GM12878 (cell line): Measurements from ENCODE around the gene CAMKMT. TPM values are rescaled to one million over a fixed set of nuclear protein-coding genes. Genes with fewer than 3 reads are reported as not detected.

Source experiments
- ATAC-seq: fragments of 200-7000 bp; cut with Tn5 transposase; 3 replicates; pipeline ENCODE4 v1.9.1; 2020; ENCODE audit warnings: mild to moderate bottlenecking, moderate library complexity
- BruUV-seq: library from RNA; stranded (reverse); fragments of 400-500 nt; replicated peaks from 2 replicates; lab custom pipeline; 2021; lab: Mats Ljungman, UMichigan
- CTCF ChIA-PET: fragments of 300-600 bp; sonication (Branson Sonifier 250); formaldehyde crosslinking; extraction: SDS; loops from one replicate; lab custom pipeline; 2021; ENCODE audit warnings: inconsistent platforms; lab: Yijun Ruan, JAX
- POLR2A ChIA-PET: fragments of 350-600 bp; formaldehyde crosslinking; extraction: SDS; loops from one replicate; lab custom pipeline; 2021; ENCODE audit warnings: inconsistent platforms; lab: Charles Lee
- RAD21 ChIA-PET: fragments of 300-600 bp; sonication (Branson Sonifier 250); formaldehyde crosslinking; loops from one replicate; lab custom pipeline; 2023; ENCODE audit warnings: antibody characterized with exemption; ENCODE audit not compliant: unreplicated experiment; lab: Charles Lee
- SMC1A ChIA-PET: fragments of 300-600 bp; sonication (Branson Sonifier 250); formaldehyde crosslinking; loops from one replicate; lab custom pipeline; 2023; ENCODE audit not compliant: unreplicated experiment, uncharacterized antibody; lab: Charles Lee
- DNase-seq: peaks from one replicate; pipeline ENCODE4 v3.0.0-alpha.2; 2011; ENCODE audit warnings: low read depth, low spot score
- FAIRE-seq: peaks from 3 replicates; lab custom pipeline; 2011; peaks lifted over from hg19 to GRCh38; lab: Jason Lieb, UNC
- H2AFZ ChIP-seq: 2 replicates; pipeline ENCODE4 v1.6.0; 2011; ENCODE audit warnings: low read depth, low read length, control low read depth; ENCODE audit not compliant: control insufficient read depth
- H3K27ac ChIP-seq: 2 replicates; pipeline ENCODE4 v1.5.1; 2011; ENCODE audit warnings: control low read depth; ENCODE audit not compliant: control insufficient read depth, insufficient read depth
- H3K27me3 ChIP-seq, 2 experiments: replicated peaks in 1 of 2; 2 replicates each; pipeline versions ENCODE4 v1.6.0 to v1.6.1; 2011; ENCODE audit warnings: low read length in 1 of 2; ENCODE audit not compliant: control insufficient read depth in 2 of 2, insufficient read depth in 2 of 2
- H3K36me3 ChIP-seq, 2 experiments: 2 replicates each; pipeline ENCODE4 v1.5.1; 2011; ENCODE audit warnings: low read length in 1 of 2; ENCODE audit not compliant: control insufficient read depth in 2 of 2, insufficient read depth in 2 of 2
- H3K4me1 ChIP-seq: 2 replicates; pipeline ENCODE4 v1.6.1; 2011; ENCODE audit warnings: mild to moderate bottlenecking, low read length, moderate library complexity, mixed read lengths; ENCODE audit not compliant: control insufficient read depth, insufficient read depth
- H3K4me2 ChIP-seq: 2 replicates; pipeline ENCODE4 v1.6.0; 2011; ENCODE audit warnings: control low read depth; ENCODE audit not compliant: control insufficient read depth, insufficient read depth
- H3K4me3 ChIP-seq: fragments of 200-600 bp; sonication (generic); 2 replicates; pipeline ENCODE4 v1.5.1; 2016
- H3K79me2 ChIP-seq: 2 replicates; pipeline ENCODE4 v1.6.0; 2011; ENCODE audit warnings: low read length; ENCODE audit not compliant: control insufficient read depth, insufficient read depth
- H3K9ac ChIP-seq: 2 replicates; pipeline ENCODE4 v1.8.0; 2011; ENCODE audit warnings: low read length, control low read depth, mixed read lengths; ENCODE audit not compliant: control insufficient read depth, insufficient read depth
- H3K9me3 ChIP-seq: replicated peaks from 3 replicates; pipeline ENCODE4 v1.5.1; 2011; ENCODE audit warnings: mild to moderate bottlenecking, low read length; ENCODE audit not compliant: control insufficient read depth, insufficient read depth
- H4K20me1 ChIP-seq: 2 replicates; pipeline ENCODE4 v1.6.0; 2011; ENCODE audit not compliant: control insufficient read depth, insufficient read depth
- BCL3 ChIP-seq: IDR thresholded peaks from 2 replicates; pipeline ENCODE4 v1.6.1; 2011; ENCODE audit warnings: borderline replicate concordance, low read depth, mild to moderate bottlenecking, moderate library complexity, low read length; ENCODE audit not compliant: insufficient read depth, poor library complexity, severe bottlenecking
- CEBPB ChIP-seq, 2 experiments: fragments of 150-350 bp in 1 of 2; IDR thresholded peaks; 2 replicates each; pipeline ENCODE4 v1.6.1; 2012 to 2014; ENCODE audit warnings: low read depth in 2 of 2, low read length in 2 of 2, borderline replicate concordance in 1 of 2, inconsistent platforms in 1 of 2
- CREM ChIP-seq: IDR thresholded peaks from 2 replicates; pipeline ENCODE4 v1.6.1; 2014; ENCODE audit warnings: antibody characterized with exemption, low read depth
- EP300 ChIP-seq, 2 experiments: fragments of 150-350 bp in 1 of 2; IDR thresholded peaks; 2 replicates each; pipeline ENCODE4 v1.6.1; 2011 to 2012; ENCODE audit warnings: low read depth in 2 of 2, low read length in 2 of 2, borderline replicate concordance in 1 of 2, improper control_type of control experiment in 1 of 2, inconsistent platforms in 1 of 2; ENCODE audit not compliant: control insufficient read depth in 1 of 2
- FOXM1 ChIP-seq: IDR thresholded peaks from 2 replicates; pipeline ENCODE4 v1.6.1; 2012; ENCODE audit warnings: low read depth, mild to moderate bottlenecking, inconsistent platforms, low read length, moderate library complexity
- IKZF1 ChIP-seq: fragments of 450-650 bp; conservative IDR thresholded peaks from 2 replicates; pipeline ENCODE4 v1.6.1; 2017; ENCODE audit warnings: antibody characterized with exemption, mild to moderate bottlenecking
- IKZF2 ChIP-seq, 2 experiments: fragments of 450-650 bp; IDR thresholded peaks; 2 replicates each; pipeline ENCODE4 v1.6.1; 2017; ENCODE audit warnings: mild to moderate bottlenecking in 2 of 2, moderate library complexity in 2 of 2
- JUNB ChIP-seq: IDR thresholded peaks from 2 replicates; pipeline ENCODE4 v1.6.1; 2016; ENCODE audit warnings: antibody characterized with exemption, mild to moderate bottlenecking
- MEF2A ChIP-seq: IDR thresholded peaks from 2 replicates; pipeline ENCODE4 v1.6.1; 2011; ENCODE audit warnings: low read depth, mild to moderate bottlenecking, low read length, moderate library complexity; ENCODE audit not compliant: insufficient read depth
- NFYB ChIP-seq: IDR thresholded peaks from 2 replicates; pipeline ENCODE4 v1.6.1; 2011; ENCODE audit warnings: low read depth, mild to moderate bottlenecking, low read length, improper control_type of control experiment, moderate library complexity; ENCODE audit not compliant: insufficient read depth
- NR2C2 ChIP-seq: IDR thresholded peaks from 2 replicates; pipeline ENCODE4 v1.6.1; 2011; ENCODE audit warnings: borderline replicate concordance, low read depth; ENCODE audit not compliant: control insufficient read depth, insufficient read length
- NRF1 ChIP-seq: conservative IDR thresholded peaks from 2 replicates; pipeline ENCODE4 v1.6.1; 2011; ENCODE audit warnings: mild to moderate bottlenecking, low read depth, low read length, improper control_type of control experiment
- RAD51 ChIP-seq: fragments of 450-650 bp; IDR thresholded peaks from 2 replicates; pipeline ENCODE4 v1.6.1; 2016; ENCODE audit warnings: moderate library complexity, mild to moderate bottlenecking, inconsistent platforms
- SMARCA5 ChIP-seq: fragments of 450-650 bp; IDR thresholded peaks from 2 replicates; pipeline ENCODE4 v1.6.1; 2017; ENCODE audit warnings: mild to moderate bottlenecking
- SREBF2 ChIP-seq: IDR thresholded peaks from 2 replicates; pipeline ENCODE4 v1.6.1; 2012; ENCODE audit warnings: mild to moderate bottlenecking, low read length
- ZSCAN29 ChIP-seq: fragments of 450-650 bp; IDR thresholded peaks from 2 replicates; pipeline ENCODE4 v1.6.1; 2017; ENCODE audit warnings: mild to moderate bottlenecking, moderate library complexity
- WGBS: methylation state at CpG from one replicate; pipeline ENCODE4 v1.1.6; 2016; ENCODE audit warnings: low lambda C conversion rate; ENCODE audit not compliant: insufficient replicate concordance, insufficient coverage; ENCODE audit errors: missing lambda C conversion rate; 5-methylcytosine and 5-hydroxymethylcytosine counted together
- in situ Hi-C: fragments of 300-500 bp; cut with MboI; formaldehyde crosslinking; loops from 9 replicates; pipeline ENCODE4 v1.14.3; 2018; ENCODE audit warnings: mixed read lengths
- intact Hi-C: fragments of 100-400 bp; cut with micrococcal nuclease; formaldehyde crosslinking; loops from one replicate; pipeline ENCODE4 v1.14.2; 2022; ENCODE audit not compliant: unreplicated experiment
- polyA plus RNA-seq, 11 experiments: library from polyadenylated mRNA; depleted of rRNA in 4 of 11; unstranded in 6 of 11; stranded (reverse) in 5 of 11; fragments of >200 nt; fragmentation: Nextera tagmentation in 4 of 11; fragmentation: Illumina TruSeq in 1 of 11; extraction: Ambion mirVana in 4 of 11; extraction: Trizol in 1 of 11; gene quantifications; 1 replicate in 1 of 11; 2 replicates in 10 of 11; pipeline versions ENCODE4 v1.2.1 to v1.2.3, GENCODE V29; 2011 to 2016; ENCODE audit warnings: inconsistent platforms in 2 of 11, missing spikeins in 2 of 11, low read depth in 1 of 11
- total RNA-seq, 4 experiments: library from RNA; depleted of rRNA in 3 of 4; stranded (reverse); fragments of >200 nt in 3 of 4; fragmentation: Illumina TruSeq in 1 of 4; extraction: Trizol in 1 of 4; gene quantifications; 2 replicates each; pipeline versions ENCODE4 v1.2.1 to v1.2.3, GENCODE V29; 2013 to 2021
- TF ChIP-seq, protein P1 (sequence below): IDR thresholded peaks from 2 replicates; pipeline ENCODE4 v1.6.1; 2011; ENCODE audit warnings: low read depth, low read length, improper control_type of control experiment, borderline replicate concordance
- TF ChIP-seq, protein P2 (sequence below): IDR thresholded peaks from 2 replicates; pipeline ENCODE4 v1.6.1; 2012; ENCODE audit warnings: low read length, inconsistent platforms

The CAMKMT gene
- total and polyA plus RNA-seq, 10 of the 15 experiments (the other 5 are each of a cell fraction or from before 2014, with no cell fraction given), result 2.7 to 16.0 (median 11.8) TPM

DNA sequence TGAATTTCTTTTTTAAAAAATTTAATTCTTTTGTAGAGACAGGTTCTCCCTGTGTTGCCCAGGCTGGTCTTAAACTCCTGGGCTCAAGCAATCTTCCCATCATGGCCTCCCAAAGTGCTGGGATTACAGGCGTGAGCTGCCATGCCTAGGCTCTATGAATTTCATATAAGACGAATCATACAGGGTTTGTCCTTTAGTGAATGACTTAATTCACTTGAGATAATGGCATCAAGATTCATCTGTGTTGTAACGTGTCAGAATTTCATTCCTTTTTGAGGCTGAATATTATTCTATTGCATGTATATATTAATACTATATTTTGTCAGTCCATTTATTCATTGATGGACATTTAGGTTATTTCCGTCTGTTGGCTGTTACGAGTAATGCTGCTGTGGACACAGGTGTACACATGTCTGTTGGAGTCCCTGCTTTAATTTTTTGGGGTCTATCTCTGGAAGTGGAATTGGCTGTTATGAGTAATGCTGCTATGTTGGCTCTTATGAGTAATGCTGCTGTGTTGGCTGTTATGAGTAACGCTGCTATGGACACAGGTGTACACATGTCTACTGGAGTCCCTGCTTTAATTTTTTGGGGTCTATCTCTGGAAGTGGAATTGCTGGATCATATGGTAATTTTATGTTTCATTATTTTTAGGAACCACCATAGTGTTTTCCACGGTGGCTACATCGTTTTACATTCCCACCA lies 210.6 kb downstream of the CAMKMT start:
- ChIA-PET POLR2A (interaction anchor here (0.6 kb wide), 1 partner anchor 1532 kb away, joined by 3 read pairs; no protein-coding TSS in a partner anchor), SMC1A (interaction anchor here (4.8 kb wide), 1 partner anchor 13 kb away, joined by 25 read pairs; no protein-coding TSS in a partner anchor), RAD21 (no interaction called here), CTCF (interaction anchor here (2.2 kb wide), 1 partner anchor 11 kb away, joined by 16 read pairs; no protein-coding TSS in a partner anchor)
- H3K4me2 ChIP-seq, result no peak overlapping the region
- 83% methylated on average over 8 of the region's 8 CpGs for WGBS
- DNase-seq, result no peak
- H3K27ac ChIP-seq, result no peak overlapping the region
- H3K9ac ChIP-seq, result no peak overlapping the region
- peaks cover 5% of the 10 kb centered on the region for H3K4me1 ChIP-seq
- H3K79me2 ChIP-seq, result no peaks in the 10 kb centered on the region
- no TSS peak for BruUV-seq
- no peaks in the 10 kb centered on the region for H3K36me3 ChIP-seq
- H3K4me3 ChIP-seq, result no peak overlapping the region
- no peak overlapping the region for H2AFZ ChIP-seq
- H3K27me3 ChIP-seq, result no peaks in the 10 kb centered on the region
- peak; percentile 77 for ATAC-seq
- H4K20me1 ChIP-seq, result no peaks in the 10 kb centered on the region
- intact Hi-C loops (loop anchor here (10.0 kb wide), 1 partner anchor 262 kb away; no protein-coding TSS in a partner anchor), in situ Hi-C loops (no loop called here)
- FAIRE-seq, result peak; percentile 13
- no peaks in the 10 kb centered on the region for H3K9me3 ChIP-seq
- peak; percentile 28; the same call in 1 of the 2 replicates for TF ChIP-seq IKZF1
- TF ChIP-seq, protein P1, sequence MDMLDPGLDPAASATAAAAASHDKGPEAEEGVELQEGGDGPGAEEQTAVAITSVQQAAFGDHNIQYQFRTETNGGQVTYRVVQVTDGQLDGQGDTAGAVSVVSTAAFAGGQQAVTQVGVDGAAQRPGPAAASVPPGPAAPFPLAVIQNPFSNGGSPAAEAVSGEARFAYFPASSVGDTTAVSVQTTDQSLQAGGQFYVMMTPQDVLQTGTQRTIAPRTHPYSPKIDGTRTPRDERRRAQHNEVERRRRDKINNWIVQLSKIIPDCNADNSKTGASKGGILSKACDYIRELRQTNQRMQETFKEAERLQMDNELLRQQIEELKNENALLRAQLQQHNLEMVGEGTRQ, result no peak
- TF ChIP-seq, protein P2, sequence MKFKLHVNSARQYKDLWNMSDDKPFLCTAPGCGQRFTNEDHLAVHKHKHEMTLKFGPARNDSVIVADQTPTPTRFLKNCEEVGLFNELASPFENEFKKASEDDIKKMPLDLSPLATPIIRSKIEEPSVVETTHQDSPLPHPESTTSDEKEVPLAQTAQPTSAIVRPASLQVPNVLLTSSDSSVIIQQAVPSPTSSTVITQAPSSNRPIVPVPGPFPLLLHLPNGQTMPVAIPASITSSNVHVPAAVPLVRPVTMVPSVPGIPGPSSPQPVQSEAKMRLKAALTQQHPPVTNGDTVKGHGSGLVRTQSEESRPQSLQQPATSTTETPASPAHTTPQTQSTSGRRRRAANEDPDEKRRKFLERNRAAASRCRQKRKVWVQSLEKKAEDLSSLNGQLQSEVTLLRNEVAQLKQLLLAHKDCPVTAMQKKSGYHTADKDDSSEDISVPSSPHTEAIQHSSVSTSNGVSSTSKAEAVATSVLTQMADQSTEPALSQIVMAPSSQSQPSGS, result peak; percentile 29; the same call in 1 of the 2 replicates
- no peak for TF ChIP-seq NR2C2
- no peak for TF ChIP-seq RAD51
- TF ChIP-seq SMARCA5, result no peak
- TF ChIP-seq EP300 (IDR thresholded peaks at IDR 0.05; ENCODE audit: borderline replicate concordance in 1 of 2, control insufficient read depth in 1 of 2, low read depth in 2 of 2, low read length in 2 of 2), result peak in 1 of 2 experiments; percentile 32; a peak in 1 of 4 replicates
- TF ChIP-seq FOXM1, result peak; percentile 58; the same call in 1 of the 2 replicates
- no peak for TF ChIP-seq SREBF2
- 0 out of 4 replicates have a peak, but pooled peaks of 1 of the 2 experiments have one; percentile 20 for TF ChIP-seq CEBPB (IDR thresholded peaks at IDR 0.05; ENCODE audit: borderline replicate concordance in 1 of 2, low read depth in 2 of 2, low read length in 2 of 2)
- TF ChIP-seq NFYB, result no peak
- TF ChIP-seq JUNB, result peak; percentile 98
- TF ChIP-seq BCL3, result peak; percentile 65
- peak; percentile 51 to 71; a peak in 3 of 4 replicates for TF ChIP-seq IKZF2 (IDR thresholded peaks at IDR 0.05)
- no peak for TF ChIP-seq NRF1
- TF ChIP-seq CREM, result peak; percentile 52; the same call in 1 of the 2 replicates
- TF ChIP-seq MEF2A, result peak; percentile 60; the same call in 1 of the 2 replicates
- TF ChIP-seq ZSCAN29, result no peak
